ENCODE results near the gene ULK1. TPM values are rescaled to one million over a fixed set of nuclear protein-coding genes. Genes with fewer than 3 reads are reported as not detected.

Gene ULK1
- total and polyA plus RNA-seq, 2 of the 13 experiments (the other 11 are each of a cell fraction or from before 2014, with no cell fraction given): 2.8 to 10.1 TPM

DNA sequence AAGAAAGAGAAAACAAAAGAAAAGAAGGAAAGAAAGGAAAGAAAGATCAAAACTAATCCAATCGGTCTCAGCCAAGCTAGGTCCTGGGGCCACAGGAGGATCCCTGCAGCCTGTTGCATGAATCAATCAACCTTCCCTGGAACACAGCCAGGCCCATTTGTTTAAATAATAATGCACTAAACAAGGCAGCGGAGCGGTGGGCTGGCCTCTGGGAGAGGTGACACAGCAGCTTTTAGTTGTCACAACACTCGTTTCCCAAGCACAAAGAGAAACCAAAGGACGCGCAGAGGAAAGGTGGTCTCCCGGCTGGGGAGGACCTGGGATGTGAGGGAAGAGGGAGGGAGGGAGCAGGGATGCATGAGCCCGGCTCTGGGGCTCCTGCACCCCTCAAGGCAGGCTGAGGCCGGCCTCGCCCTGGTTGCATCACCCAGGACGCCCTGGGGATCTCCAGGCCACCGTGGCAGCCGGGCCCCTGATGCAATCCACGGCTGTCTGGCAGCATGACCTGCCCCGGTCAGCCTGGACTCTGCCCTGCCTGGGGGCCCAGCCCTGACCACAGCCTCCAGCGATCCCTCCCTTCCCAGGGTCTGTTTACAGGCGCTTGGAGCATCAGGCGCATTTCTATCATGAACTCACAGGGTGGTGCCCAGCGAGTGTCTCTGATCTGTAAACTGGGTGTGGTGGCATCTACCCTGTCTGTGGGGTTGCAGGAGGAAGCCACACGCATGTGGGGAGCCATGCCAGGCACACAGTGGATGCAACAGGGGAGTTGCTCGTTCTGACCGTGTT, 33.8 kb upstream of the ULK1 start (continued):
- TF ChIP-seq, protein P1, sequence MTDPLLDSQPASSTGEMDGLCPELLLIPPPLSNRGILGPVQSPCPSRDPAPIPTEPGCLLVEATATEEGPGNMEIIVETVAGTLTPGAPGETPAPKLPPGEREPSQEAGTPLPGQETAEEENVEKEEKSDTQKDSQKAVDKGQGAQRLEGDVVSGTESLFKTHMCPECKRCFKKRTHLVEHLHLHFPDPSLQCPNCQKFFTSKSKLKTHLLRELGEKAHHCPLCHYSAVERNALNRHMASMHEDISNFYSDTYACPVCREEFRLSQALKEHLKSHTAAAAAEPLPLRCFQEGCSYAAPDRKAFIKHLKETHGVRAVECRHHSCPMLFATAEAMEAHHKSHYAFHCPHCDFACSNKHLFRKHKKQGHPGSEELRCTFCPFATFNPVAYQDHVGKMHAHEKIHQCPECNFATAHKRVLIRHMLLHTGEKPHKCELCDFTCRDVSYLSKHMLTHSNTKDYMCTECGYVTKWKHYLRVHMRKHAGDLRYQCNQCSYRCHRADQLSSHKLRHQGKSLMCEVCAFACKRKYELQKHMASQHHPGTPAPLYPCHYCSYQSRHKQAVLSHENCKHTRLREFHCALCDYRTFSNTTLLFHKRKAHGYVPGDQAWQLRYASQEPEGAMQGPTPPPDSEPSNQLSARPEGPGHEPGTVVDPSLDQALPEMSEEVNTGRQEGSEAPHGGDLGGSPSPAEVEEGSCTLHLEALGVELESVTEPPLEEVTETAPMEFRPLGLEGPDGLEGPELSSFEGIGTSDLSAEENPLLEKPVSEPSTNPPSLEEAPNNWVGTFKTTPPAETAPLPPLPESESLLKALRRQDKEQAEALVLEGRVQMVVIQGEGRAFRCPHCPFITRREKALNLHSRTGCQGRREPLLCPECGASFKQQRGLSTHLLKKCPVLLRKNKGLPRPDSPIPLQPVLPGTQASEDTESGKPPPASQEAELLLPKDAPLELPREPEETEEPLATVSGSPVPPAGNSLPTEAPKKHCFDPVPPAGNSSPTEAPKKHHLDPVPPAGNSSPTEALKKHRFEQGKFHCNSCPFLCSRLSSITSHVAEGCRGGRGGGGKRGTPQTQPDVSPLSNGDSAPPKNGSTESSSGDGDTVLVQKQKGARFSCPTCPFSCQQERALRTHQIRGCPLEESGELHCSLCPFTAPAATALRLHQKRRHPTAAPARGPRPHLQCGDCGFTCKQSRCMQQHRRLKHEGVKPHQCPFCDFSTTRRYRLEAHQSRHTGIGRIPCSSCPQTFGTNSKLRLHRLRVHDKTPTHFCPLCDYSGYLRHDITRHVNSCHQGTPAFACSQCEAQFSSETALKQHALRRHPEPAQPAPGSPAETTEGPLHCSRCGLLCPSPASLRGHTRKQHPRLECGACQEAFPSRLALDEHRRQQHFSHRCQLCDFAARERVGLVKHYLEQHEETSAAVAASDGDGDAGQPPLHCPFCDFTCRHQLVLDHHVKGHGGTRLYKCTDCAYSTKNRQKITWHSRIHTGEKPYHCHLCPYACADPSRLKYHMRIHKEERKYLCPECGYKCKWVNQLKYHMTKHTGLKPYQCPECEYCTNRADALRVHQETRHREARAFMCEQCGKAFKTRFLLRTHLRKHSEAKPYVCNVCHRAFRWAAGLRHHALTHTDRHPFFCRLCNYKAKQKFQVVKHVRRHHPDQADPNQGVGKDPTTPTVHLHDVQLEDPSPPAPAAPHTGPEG (CRISPR knock-in tag; IDR thresholded peaks at IDR 0.05): no peak
- TF ChIP-seq IRX3 (CRISPR knock-in tag; IDR thresholded peaks at IDR 0.05; ENCODE audit: borderline replicate concordance, low read depth) (no peak), POLR2G (IDR thresholded peaks at IDR 0.05; ENCODE audit: low read depth, low read length) (peak; percentile 86), ZFP41 (CRISPR knock-in tag; IDR thresholded peaks at IDR 0.05; ENCODE audit: borderline replicate concordance) (no peak), ZSCAN22 (CRISPR knock-in tag; IDR thresholded peaks at IDR 0.05) (no peak), TEAD2 (CRISPR knock-in tag; IDR thresholded peaks at IDR 0.05) (no peak), SIN3B (IDR thresholded peaks at IDR 0.05; ENCODE audit: low read length) (0 out of 2 replicates have a peak, but pooled peaks have one; percentile 43), NR3C1 (CRISPR knock-in tag; IDR thresholded peaks at IDR 0.05) (no peak), DPF2 (CRISPR knock-in tag; IDR thresholded peaks at IDR 0.05; ENCODE audit: borderline replicate concordance, low read depth) (peak; percentile 96), ATAD3A (CRISPR knock-in tag; IDR thresholded peaks at IDR 0.05) (no peak), ZNF678 (CRISPR knock-in tag; IDR thresholded peaks at IDR 0.05) (no peak), ZSCAN20 (CRISPR knock-in tag; IDR thresholded peaks at IDR 0.05; ENCODE audit: borderline replicate concordance) (no peak)
- TF ChIP-seq, protein P2, sequence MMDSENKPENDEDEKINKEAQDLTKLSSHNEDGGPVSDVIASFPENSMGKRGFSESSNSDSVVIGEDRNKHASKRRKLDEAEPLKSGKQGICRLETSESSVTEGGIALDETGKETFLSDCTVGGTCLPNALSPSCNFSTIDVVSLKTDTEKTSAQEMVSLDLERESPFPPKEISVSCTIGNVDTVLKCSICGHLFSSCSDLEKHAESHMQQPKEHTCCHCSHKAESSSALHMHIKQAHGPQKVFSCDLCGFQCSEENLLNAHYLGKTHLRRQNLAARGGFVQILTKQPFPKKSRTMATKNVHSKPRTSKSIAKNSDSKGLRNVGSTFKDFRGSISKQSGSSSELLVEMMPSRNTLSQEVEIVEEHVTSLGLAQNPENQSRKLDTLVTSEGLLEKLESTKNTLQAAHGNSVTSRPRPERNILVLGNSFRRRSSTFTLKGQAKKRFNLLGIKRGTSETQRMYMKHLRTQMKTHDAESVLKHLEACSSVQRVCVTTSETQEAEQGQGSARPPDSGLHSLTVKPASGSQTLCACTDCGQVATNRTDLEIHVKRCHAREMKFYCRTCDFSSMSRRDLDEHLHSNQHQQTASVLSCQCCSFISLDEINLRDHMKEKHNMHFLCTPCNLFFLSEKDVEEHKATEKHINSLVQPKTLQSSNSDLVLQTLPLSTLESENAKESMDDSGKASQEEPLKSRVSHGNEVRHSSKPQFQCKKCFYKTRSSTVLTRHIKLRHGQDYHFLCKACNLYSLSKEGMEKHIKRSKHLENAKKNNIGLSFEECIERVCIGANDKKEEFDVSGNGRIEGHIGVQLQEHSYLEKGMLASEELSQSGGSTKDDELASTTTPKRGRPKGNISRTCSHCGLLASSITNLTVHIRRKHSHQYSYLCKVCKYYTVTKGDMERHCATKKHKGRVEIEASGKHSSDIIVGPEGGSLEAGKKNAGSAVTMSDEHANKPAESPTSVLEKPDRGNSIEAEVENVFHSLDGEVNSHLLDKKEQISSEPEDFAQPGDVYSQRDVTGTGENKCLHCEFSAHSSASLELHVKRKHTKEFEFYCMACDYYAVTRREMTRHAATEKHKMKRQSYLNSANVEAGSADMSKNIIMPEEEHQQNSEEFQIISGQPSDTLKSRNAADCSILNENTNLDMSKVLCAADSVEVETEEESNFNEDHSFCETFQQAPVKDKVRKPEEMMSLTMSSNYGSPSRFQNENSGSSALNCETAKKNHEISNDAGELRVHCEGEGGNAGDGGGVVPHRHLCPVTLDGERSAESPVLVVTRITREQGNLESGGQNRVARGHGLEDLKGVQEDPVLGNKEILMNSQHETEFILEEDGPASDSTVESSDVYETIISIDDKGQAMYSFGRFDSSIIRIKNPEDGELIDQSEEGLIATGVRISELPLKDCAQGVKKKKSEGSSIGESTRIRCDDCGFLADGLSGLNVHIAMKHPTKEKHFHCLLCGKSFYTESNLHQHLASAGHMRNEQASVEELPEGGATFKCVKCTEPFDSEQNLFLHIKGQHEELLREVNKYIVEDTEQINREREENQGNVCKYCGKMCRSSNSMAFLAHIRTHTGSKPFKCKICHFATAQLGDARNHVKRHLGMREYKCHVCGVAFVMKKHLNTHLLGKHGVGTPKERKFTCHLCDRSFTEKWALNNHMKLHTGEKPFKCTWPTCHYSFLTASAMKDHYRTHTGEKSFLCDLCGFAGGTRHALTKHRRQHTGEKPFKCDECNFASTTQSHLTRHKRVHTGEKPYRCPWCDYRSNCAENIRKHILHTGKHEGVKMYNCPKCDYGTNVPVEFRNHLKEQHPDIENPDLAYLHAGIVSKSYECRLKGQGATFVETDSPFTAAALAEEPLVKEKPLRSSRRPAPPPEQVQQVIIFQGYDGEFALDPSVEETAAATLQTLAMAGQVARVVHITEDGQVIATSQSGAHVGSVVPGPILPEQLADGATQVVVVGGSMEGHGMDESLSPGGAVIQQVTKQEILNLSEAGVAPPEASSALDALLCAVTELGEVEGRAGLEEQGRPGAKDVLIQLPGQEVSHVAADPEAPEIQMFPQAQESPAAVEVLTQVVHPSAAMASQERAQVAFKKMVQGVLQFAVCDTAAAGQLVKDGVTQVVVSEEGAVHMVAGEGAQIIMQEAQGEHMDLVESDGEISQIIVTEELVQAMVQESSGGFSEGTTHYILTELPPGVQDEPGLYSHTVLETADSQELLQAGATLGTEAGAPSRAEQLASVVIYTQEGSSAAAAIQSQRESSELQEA (CRISPR knock-in tag; IDR thresholded peaks at IDR 0.05; ENCODE audit: not compliant biosample characterization): no peak
- TF ChIP-seq, protein P3, sequence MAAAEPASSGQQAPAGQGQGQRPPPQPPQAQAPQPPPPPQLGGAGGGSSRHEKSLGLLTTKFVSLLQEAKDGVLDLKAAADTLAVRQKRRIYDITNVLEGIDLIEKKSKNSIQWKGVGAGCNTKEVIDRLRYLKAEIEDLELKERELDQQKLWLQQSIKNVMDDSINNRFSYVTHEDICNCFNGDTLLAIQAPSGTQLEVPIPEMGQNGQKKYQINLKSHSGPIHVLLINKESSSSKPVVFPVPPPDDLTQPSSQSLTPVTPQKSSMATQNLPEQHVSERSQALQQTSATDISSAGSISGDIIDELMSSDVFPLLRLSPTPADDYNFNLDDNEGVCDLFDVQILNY (CRISPR knock-in tag; conservative IDR thresholded peaks at IDR 0.05): no peak

Measured in HepG2 (cell line).